Amniotic stem cell (primary cell): Measurements from ENCODE around the gene FOXN4.
A peak's percentile ranks its signal among the peaks of the same experiment; 100 is the strongest.

Experiments used
- DNase-seq: peaks from one replicate; lab custom pipeline; 2025; lab: John Stamatoyannopoulos, UW

The FOXN4 gene

DNA sequence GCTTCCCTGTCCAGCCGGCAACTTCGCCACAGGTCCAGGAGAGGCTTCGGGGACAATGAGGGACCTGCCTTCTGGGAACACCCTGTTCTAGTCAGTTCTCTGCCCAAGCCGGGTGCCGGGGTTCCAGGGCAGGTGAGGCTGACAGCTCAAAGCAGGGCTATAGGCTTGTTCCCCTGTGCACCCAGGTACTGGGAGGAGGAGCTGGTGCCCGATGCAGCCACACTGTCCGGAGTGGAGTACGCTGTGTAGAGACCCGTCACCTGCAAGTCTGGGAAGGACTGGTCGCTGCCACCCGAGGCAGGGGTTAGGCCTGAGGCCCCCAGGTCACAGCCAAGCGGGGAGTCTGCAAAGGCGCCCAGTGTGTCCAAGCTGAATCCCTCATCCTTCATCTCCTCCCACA lies 29.6 kb downstream of the FOXN4 start:
- no peak for DNase-seq

DNA sequence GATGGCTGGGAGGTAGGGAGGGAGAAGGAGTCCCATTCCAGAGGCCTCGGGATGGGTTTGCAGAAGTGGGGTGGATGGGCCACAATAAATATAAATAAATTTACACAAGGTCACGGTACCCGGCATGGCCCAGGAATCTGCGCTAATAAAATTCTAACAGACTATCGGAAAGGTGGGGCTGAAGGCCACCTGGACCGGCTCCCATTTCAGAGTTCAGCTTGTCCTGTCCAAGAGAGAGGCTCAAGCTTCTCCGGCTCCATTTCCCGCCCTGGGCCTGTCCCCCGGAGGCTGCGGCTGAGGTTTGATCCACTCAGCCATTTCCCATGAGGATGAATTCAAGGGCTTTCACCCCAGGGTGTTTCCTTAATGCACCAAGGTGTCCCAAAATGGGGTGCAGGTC lies 30.2 kb downstream of the FOXN4 start:
- no peak for DNase-seq

DNA sequence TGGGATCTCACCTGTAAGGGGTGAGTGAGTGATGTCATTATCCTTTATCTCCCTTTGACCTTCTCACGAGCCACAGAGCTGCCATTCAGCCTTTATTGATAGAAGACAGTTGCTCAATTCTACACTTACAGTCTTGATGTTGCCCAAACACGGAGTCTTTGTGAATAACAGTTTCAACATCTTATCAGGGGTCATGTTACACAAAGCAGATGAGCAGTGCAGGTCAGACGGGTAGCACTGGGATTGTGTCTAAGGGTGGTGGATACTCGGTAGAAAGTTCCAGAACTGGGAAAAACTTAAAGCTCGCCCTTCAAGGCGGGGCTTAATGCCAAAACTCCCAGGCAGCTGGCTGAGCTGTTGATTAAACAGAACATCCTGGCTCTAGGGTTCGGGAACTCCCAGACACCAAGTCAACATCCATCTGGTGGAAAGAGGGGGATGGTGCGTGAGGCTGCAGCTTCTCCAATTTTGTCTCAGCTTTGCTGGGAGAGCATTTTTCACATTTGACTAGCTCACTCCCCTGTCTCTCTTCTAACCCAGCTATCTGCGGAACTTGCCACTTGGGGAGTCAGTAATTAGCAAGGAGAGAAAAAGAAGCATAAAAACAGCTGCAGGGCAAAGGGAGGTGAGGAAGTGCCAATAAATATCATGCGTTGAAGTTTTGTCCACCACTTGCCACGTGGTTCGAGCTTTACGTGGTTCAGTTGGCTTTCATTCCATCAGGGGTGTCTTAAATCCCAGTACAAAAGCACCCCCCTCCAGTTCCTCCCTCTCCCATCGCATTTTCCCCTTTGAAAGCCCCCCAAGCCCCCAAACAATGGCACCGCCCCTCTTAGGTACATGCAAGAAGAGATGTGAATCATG lies 31.0 kb downstream of the FOXN4 start:
- DNase-seq = no peak

DNA sequence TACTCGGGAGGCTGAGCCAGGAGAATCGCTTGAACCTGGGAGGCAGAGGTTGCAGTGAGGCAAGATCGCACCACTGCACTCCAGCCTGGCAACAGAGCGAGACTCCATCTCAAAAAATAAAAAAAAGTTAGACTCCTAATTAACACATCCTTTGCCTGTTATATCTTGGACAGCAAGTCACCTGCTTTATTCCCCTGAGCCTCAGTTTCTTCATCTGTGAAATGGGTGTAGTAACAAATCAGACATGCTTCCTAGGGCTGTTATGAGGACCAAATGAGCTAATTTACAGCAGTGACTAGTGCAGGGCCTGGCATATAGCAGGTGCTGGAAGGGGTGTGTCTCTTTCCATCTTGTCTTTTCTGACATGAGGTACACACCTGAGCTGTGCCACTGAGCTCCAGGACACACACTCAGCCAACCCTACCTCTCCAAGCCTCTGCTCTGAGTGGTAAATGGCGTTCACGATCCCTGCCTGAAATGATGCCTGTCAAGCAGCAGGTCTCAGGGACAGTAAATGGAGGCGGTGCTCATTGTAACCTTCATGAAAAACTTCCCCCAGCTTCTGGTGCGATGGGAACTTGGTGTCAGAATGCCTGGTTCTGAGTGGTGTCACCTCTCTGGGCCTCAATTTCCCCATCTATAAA lies 31.7 kb downstream of the FOXN4 start:
- DNase-seq = no peak

DNA sequence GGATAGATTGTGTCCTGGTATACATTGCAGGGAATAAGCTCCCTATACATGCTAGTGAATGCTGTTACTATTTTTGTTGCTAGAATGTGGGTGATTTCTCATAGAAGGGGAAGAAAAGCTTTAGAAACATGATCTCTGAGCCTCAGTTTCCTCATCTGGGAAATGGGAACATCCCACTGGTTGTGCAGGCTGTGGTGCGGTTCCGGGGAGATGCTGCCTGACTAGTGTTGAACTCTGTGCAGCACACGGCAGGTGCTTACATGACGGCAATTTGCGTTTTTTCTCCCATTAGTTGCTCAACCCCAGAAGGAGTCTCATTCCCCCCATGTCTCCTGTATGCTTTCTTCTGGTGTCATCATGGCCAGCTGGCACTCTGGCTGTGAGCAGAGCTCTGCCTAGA lies 32.9 kb downstream of the FOXN4 start:
- no peak for DNase-seq

DNA sequence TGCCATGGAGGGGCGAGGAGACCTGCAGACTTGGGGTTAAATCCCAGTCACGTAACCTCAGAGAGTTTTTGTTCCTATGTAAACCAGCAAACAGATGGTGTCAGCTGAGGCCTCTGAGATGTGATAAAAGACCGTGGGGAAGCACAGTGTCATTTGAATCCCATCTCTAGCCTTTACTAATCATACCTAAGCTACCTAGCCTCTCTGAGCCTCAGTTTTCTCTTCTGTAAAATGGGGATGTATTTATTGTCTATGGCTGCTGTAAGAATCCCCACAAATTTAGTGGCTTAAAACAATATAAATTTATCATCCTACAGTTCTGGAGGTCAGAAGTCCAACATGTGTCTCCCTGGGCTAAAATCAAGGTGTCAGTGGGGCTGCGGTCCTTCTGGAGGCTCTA lies 33.9 kb downstream of the FOXN4 start:
- no peak for DNase-seq

DNA sequence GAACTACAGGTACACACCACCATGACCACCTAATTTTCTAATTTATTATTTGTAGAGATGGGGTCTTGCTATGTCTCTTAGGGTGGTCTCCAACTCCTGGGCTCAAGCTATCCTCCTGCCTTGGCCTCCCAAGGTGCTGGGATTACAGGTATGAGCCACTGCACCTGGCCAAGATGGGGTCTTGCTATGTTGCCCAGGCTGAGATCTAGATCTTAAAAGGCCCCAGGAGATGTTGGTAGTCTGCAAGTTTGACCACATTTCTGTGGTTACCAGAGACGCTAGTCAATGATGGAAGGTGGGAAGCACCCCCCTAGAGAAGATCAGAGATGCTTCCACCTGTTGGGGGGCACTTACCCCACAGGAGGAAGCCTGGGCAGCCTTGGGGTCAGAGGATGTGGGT lies 34.7 kb downstream of the FOXN4 start:
- no peak for DNase-seq

DNA sequence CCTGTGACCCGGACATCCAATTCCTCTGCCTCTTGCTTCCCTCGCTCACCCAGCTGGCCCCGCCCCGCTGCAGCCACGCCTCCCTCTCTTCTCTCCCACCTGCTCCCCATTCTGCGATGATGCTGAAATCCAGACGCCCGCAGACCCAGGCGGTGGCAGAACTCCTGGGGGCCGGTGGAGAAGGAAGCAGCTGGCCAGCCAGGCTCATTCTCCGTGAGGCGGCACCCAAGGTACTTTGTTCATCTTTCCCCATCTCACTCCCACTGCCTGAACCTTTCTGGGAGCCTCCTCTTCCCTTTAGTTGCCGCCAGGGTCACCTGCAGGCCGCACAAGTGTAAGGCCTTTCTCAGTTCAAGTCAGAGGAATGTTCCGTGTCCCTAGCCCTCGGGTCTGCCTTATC lies 35.7 kb downstream of the FOXN4 start:
- no peak for DNase-seq

DNA sequence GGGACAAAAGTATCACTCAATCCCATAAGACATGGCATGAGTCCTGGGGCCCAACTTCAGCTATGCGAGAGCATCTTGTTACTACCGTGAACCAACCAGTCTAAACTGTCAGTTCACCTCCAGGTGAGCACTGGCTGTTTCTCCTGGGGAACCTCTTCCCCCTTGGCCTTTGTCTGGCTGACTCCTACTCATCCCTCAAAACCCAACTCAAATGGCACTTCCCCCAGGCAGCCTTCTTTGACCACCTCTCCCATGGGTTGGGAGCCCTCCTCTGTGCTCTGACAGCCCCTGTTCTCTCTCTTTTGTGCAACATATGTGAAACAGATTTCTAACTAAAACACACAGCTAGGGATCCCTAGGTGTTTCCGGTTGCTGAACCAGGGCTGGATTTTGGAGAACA lies 37.7 kb downstream of the FOXN4 start:
- DNase-seq = no peak

DNA sequence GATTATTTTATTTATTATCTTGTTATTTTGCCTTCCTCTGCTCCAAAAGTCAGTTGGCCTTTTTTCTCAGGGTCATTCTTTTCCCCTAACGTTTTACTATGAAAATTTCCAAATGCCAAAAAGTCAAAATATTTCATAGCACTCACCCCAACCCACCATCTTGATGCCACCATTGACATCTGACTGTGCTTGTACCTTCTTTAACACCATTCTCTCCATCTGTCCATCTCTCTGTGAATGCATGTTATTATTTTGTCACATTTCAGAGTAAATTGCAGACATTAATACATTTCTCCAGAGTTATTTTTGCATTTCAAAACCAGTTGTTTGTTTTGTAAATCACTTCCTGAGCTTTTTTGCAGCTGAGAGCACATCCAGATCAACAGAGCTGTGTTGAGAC lies 38.6 kb downstream of the FOXN4 start:
- no peak for DNase-seq

DNA sequence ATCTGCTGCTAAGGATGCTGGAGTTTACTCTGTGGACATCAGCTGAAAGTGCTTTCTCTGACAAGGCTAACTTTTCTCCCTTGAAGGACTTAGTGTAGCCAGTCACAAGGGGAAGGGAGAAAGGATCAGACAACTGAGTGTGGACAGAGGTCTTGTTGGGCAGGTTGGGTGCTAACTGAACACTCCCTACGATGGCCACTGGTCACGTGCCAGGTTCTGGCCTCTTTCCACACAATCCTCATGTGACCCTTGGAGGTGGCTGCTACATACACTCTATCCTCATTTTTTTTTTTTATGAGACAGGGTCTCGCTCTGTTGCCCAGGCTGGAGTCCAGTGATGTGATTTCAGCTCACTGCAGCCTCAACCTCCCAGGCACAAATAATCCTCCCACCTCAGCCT lies 39.7 kb downstream of the FOXN4 start:
- DNase-seq = no peak

DNA sequence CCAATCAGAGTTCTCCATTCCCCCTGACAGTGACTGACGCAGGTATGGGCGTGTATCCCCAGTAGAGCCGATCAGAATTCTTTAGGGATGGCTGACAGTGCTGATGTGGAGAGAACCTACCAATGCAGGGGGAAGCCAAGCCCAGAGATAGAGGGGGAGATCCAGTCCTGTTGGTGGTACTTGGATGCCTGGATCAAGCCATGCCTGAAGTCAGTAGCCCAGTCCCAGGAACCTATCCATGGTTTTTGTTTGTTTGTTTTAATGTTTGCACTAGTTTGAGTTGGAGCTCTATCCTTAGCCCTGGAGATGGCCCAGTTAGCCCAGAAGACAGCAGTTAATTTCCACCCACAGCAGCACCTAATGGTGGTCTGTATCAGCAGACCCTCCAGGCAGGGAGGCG lies 40.2 kb downstream of the FOXN4 start:
- no peak for DNase-seq

DNA sequence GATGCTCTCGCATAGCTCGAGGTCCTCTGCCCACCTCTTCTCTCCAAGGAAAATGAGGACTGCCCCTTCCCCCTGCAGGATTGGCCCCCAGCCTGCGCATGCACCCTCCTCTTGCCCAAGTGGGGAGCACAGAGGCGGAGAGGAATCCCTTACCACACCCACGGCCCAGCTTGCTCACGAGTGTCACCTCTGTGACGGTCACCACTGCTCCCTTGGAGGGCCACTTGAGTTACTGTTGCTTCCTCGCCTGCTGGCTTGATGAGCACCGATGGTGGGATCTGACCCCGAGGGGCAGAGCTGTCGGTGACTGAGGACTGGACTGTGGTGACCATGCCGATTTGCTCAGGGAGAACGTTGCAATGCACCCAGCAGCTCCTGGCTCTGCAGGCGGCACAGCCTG lies 41.7 kb downstream of the FOXN4 start:
- DNase-seq = no peak

DNA sequence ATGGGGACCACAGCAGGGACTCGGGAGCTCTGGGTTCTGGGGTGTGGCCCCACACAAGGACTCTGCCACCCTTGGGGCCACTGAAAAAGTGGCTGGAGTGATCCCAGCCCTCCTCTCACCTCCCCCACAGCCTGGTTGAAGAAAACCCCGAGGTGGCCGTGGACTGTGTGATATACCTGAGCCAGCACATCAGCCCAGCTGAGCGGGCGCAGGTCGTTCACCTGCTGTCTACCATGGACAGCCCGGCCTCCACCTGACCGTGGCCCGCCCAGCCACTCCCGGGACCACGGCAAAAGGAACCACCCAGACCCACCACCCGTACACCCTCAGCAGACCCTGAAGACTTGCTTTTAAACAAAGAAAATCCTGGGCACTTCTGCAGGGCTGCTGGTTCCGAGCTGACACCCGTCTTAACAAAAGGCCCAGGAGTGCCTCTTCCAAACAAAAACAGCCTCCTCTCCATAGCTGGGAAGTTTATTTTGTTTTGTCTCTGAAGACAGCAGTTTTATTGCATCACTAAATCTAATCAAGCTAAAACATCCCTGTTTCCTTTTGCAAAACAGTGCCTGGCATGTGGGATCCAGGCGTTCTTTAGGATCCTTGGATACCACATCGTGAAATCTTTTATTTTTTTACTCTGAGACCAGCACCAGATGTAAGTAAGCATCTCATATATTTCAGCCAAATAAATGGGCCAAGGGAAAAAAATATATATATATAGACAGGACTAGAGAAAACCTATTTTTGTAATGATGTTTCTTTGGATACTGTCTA lies 42.8 kb downstream of the FOXN4 start:
- no peak for DNase-seq

DNA sequence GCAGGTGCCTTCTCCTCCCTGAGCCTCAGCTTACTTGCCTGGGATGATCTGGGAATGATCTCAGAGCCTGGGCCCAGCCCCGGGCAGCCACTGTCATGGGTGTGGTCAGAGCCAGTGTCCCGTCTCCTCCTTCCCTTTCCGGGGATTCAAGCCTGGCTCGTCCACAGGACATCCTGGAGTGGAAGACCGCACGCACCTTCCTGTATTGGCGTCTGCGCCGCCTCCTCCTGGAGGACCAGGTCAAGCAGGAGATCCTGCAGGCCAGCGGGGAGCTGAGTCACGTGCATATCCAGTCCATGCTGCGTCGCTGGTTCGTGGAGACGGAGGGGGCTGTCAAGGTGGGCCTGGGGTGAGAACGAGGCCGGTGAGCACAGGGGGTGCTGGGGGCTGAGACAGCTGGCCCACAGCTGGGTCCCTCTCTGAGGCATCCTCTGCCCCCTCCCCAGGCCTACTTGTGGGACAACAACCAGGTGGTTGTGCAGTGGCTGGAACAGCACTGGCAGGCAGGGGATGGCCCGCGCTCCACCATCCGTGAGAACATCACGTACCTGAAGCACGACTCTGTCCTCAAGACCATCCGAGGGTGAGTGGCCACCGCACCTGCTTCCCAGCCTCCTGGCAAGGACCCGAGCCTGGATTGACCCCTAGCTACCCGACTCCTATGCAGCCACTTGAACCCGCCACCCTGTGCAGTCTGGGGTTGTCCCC lies 44.0 kb downstream of the FOXN4 start:
- DNase-seq = no peak

DNA sequence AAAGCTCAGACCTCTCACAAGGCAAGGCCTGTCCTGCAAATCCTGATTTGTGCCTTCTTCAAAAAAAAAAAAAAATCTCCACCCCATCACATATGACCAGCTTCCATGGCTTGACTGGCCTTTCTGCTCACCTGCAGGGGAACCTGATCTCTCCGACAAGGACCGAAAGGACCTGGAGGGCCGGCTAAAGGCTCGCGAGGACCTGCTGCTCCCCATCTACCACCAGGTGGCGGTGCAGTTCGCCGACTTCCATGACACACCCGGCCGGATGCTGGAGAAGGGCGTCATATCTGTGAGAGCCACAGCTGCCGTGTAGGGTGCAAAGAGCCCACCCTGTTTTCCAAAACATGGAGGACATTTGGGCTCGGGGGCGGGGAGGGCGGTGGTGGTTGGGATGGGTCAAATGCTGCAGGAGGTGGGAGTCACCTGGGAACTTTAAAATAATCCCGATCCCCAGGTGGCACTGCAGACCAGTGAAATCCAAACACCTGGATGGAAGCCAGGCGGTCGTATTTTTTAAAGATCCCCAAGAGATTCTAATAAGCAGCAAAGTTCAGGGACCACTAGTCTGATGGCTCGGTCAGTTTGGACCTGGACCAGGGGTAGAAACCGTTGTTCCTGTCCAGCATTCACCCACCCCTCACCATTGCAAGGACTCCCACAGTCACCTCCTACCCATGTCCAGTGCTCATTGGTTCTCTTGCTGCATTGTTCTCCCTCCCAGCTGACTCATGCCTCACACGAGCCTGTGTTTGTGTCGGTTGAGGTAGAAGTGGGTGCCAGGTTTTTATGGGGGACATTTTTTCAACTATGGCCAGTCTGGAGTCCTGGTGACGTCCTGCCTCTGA lies 44.8 kb downstream of the FOXN4 start:
- peak; percentile 1 for DNase-seq

DNA sequence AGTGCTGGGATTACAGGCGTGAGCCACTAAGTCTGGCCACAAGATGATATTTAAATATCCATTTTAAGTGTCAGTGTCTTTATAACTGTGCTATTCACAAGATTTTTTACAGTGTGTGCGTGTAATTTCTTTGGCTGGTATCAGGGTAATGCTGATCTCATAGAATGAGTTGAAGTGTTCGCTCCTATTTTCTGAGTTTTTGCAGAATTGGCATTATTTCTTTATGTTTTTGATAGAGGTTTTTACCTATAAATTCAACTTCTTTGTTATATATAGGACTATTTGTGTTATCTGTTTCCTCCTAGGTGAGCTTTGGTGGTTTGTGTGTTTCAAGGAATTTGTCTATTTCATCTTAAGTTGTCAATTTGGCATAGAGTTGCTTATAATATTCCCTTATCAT lies 45.6 kb downstream of the FOXN4 start:
- no peak for DNase-seq

DNA sequence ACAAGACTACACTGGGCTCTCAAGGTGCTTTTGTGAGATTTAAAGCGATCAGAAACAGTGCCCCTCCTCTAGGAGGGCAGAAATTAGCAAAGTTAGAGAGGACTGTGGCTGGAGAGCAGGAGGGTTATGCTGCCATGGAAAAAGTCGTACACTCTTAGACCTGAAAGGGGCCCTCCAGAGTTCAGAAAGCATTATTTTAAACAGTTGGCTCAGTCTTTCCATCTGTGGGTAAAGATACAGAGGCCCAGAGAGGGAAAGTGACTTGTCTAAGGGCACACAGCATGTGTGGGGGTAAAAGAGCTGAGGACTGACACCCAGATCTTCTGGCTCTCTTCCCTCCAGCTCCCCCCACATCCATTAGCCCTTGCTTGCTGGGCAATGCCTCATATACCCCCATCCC lies 47.1 kb downstream of the FOXN4 start:
- DNase-seq = no peak

DNA sequence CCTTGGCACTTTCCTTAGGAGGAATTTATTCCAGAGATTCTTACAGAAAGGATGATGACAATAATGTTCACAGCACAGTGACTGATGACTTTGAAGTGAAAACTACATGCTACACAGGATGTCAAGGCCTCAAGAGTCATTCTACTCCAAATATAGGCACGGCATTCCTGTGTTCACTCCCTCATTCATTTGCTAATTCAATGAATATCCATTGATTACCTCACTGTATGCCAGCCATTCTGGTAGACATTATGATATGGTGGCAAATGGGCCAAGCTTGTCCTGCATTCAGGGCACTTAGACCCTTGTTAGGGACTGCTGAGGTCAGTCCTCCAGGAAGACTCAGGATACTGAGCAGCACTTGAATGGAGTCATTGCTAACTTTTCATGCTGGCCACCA lies 48.0 kb downstream of the FOXN4 start:
- no peak for DNase-seq

DNA sequence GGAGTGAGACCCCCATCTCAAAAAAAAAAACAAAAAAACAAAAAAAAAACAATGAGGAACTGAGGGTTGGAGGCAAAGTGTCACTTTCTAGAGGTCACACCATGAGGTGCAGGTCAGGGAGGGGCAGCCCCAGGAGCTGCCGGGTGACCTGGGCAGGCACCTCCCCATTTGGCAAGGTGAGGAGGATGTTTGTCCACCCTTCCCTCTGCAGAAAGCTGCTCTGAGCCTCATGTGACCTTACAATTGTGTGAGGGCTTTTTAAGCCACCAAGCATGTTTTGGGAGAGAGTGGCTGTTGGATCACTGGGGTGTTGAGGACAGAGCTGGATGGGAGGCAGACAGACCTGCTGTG lies 49.6 kb downstream of the FOXN4 start:
- DNase-seq = no peak
